Activated CD4-positive, alpha-beta memory T cell treated with anti-CD3 and anti-CD28 coated beads for 36 hours (primary cell): ENCODE data around the gene NUDT2. TPM values are rescaled to one million over a fixed set of nuclear protein-coding genes. Genes with fewer than 3 reads are reported as not detected.

Source experiments
- CTCF ChIA-PET: fragments of 350-600 bp; sonication (Branson Sonifier 250); formaldehyde crosslinking; loops from one replicate; lab custom pipeline; 2021; ENCODE audit warnings: antibody characterized with exemption, inconsistent platforms; lab: Charles Lee
- POLR2A ChIA-PET: fragments of 350-600 bp; sonication (Branson Sonifier 250); formaldehyde crosslinking; loops from one replicate; lab custom pipeline; 2021; ENCODE audit warnings: antibody characterized with exemption; lab: Charles Lee
- DNase-seq: peaks from one replicate; pipeline ENCODE4 v3.0.0-alpha.2; 2020
- H3K27ac Mint-ChIP-seq: one replicate; pipeline ENCODE4 v1.8.0; 2021; ENCODE audit warnings: mixed read lengths
- H3K27me3 Mint-ChIP-seq: one replicate; pipeline ENCODE4 v1.8.0; 2021; ENCODE audit warnings: mixed read lengths
- H3K36me3 Mint-ChIP-seq: one replicate; pipeline ENCODE4 v1.8.0; 2021; ENCODE audit warnings: mixed read lengths
- H3K4me1 Mint-ChIP-seq: one replicate; pipeline ENCODE4 v1.8.0; 2021; ENCODE audit warnings: low read depth, mixed read lengths
- H3K4me3 Mint-ChIP-seq: one replicate; pipeline ENCODE4 v1.8.0; 2021; ENCODE audit warnings: mild to moderate bottlenecking, mixed read lengths
- H3K9me3 Mint-ChIP-seq: one replicate; pipeline ENCODE4 v1.8.0; 2021; ENCODE audit warnings: mixed read lengths
- intact Hi-C: fragments of 100-400 bp; cut with micrococcal nuclease; formaldehyde crosslinking; loops from one replicate; pipeline ENCODE4 v1.15.1; 2023
- total RNA-seq, 2 experiments: library from RNA; stranded (reverse); gene quantifications; one replicate each; pipeline ENCODE4 v1.2.3, GENCODE V29; 2021

NUDT2 gene
- total RNA-seq, 2 experiments from 2014 or later: 42.4 to 43.3 TPM

DNA sequence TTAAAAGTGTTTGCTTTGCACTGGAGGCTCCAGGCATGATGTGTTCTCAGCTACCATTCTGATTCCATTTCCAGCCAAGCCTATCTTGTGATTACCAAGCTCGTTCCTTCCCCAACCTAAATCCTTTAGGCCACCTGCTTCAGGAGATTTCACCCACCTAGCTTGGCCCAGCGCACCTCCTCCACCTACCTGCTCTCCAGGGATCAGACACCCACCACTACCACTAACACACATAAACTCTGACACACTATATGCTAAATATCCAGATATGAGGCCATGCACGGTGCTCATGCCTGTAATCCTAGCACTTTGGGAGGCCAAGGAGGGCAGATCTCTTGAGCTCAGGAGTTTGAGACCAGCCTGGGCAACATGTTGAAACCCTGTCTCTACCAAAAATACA is 45.0 kb downstream of the NUDT2 start:
- H3K4me3 Mint-ChIP-seq: no peak overlapping the region
- peaks cover 10% of the 10 kb centered on the region for H3K36me3 Mint-ChIP-seq
- CTCF ChIA-PET: interaction anchor here (0.7 to 7.8 kb wide), 3 partner anchors 29 to 77 kb away, joined by 3 to 68 read pairs (median 10); no protein-coding TSS in a partner anchor
- H3K27ac Mint-ChIP-seq: no peak overlapping the region
- POLR2A ChIA-PET: no interaction called here
- H3K4me1 Mint-ChIP-seq: peaks cover 14% of the 10 kb centered on the region
- intact Hi-C loops: no loop called here
- no peaks in the 10 kb centered on the region for H3K9me3 Mint-ChIP-seq
- DNase-seq: no peak
- no peaks in the 10 kb centered on the region for H3K27me3 Mint-ChIP-seq

DNA sequence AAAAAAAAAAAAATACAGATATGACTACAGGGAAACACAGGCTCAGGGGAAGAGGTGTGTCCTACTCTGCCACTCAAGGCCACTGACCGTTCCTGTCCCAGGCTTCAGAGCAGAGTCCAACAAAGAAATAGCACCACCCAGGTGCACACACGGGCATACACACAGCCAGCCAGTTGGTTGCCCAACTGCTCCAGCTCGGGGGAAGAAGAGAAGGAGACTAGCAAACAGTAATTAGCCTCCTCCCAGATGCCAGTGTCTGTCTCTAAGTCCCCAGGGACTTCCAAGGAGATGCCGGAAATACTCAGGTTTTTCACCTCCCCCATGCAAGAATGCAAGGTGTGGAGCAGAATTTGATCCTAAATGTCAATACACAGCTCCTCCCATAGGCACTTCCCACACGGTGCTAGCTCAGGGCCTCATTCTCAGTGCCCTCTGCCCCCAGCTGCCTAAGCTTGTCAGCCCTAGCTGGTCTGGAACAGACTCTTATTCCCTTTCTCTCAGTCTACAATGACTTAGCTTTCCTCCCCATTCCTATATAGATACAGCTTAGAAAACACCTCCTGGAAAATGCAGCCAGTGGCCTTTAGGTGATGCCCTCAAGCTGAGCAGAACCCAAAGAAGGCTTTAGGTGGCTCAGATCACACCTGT is 45.7 kb downstream of the NUDT2 start:
- no peaks in the 10 kb centered on the region for H3K9me3 Mint-ChIP-seq
- intact Hi-C loops: no loop called here
- CTCF ChIA-PET: interaction anchor here (0.7 to 7.8 kb wide), 4 partner anchors 28 to 233 kb away, joined by 3 to 68 read pairs (median 6); no protein-coding TSS in a partner anchor
- H3K36me3 Mint-ChIP-seq: peaks cover 10% of the 10 kb centered on the region
- peaks cover 19% of the 10 kb centered on the region for H3K4me1 Mint-ChIP-seq
- POLR2A ChIA-PET: no interaction called here
- peak overlapping the region; percentile 78 for H3K4me3 Mint-ChIP-seq
- no peak overlapping the region for H3K27ac Mint-ChIP-seq
- H3K27me3 Mint-ChIP-seq: no peaks in the 10 kb centered on the region
- DNase-seq: no peak

DNA sequence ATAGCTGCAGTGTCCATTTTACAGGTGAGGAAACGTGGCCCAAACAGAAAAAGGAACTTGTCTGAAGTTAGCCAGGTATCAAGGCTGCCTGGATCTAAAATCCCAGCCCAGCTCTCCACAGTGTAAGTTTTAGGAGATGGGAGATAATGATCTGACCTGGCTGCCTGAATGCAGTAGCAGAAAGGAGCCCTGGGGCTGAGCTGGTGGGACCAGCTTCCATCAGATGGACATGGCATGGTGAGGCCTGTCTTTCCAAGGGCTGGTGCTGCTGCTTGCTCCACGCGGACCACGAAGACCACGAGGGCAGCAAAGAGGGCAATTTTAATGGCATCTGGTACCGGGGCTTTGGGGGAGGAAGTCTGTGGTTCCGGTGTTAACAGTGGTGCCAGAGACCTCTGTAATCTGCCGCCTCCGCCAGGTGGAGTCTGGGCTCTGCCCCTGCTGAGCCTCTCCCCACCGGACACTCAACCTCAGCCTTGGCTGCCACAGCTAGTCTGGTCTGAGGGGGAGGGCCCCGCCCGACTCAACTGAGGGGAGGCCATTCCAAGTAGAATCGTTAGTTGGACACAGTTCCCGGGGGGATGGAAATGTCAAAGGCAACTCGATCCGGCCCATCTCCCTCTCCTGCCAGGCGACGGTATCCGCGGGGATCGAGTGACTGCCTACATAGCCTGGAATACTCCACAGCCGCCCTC is 46.7 kb downstream of the NUDT2 start:
- Mint-ChIP-seq H3K4me3 (peak overlapping the region; percentile 78), H3K27me3 (no peaks in the 10 kb centered on the region), H3K9me3 (no peaks in the 10 kb centered on the region), H3K27ac (no peak overlapping the region), H3K4me1 (peaks cover 28% of the 10 kb centered on the region), H3K36me3 (peaks cover 3% of the 10 kb centered on the region)
- ChIA-PET CTCF (interaction anchor here (0.9 to 7.8 kb wide), 4 partner anchors 13 to 232 kb away, joined by 3 to 68 read pairs (median 7); no protein-coding TSS in a partner anchor), POLR2A (interaction anchor here (0.6 to 1.8 kb wide), 3 partner anchors 11 to 326 kb away, joined by 3 to 8 read pairs (median 3); no protein-coding TSS in a partner anchor)
- DNase-seq: peak; percentile 67
- intact Hi-C loops: loop anchor here (2.0 kb wide), 3 partner anchors 83 to 327 kb away; partner anchors contain the start of genes DNAI1, FAM219A, RPP25L and UBAP2

DNA sequence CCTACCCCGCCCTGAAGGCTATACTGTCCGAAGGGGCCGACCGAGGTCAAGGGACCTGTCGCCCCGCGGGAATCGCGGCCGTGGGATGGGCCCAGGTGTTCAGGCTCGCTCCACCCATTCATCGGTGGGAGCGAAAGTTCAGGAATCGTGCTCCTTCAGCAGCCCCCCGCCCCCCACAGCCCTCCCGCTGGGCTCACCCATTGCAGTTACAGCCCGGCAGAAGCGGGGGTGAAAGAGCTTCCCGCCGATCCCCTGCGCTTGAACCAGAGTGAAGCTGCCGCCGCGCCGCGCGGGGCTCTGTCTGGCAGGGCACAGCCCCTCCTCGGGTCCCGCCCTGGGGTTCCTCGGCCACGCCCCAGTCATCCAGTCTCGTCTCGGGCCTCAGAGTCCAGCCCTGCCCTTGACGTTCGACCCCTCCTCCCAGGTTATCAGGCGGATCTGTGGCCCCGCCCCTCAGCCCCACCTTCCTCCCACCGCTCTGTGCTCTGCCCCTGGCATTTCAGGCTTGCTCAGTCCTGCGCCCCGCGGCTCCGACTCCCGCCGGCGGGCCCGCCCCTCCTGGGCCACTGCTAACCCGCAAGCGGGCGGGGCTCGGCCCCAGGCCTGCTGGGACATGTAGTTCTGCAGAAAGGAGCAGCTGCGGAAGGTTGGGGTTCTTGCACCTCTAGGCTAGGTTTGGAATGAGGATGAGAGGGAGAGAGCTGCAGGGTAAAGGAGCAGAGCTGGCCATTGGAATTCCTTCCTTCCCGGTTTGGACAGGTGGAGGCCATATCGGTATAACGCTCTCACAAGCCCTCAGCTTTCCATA is 47.4 kb downstream of the NUDT2 start, which contains the start of gene MYORG:
MYORG (minus strand) TSS at position 303 of the 808 bp plus-strand sequence. CDS start 3,955 bp downstream, outside the sequence.
- POLR2A ChIA-PET: interaction anchor here (0.6 to 1.8 kb wide), 3 partner anchors 10 to 326 kb away, joined by 3 to 8 read pairs (median 3); no protein-coding TSS in a partner anchor
- Mint-ChIP-seq H3K4me3 (peak within 1 kb of the TSS; percentile 78), H3K9me3 (no peaks in the 10 kb centered on the region), H3K4me1 (peaks cover 30% of the 10 kb centered on the region), H3K27ac (no peak within 1 kb of the TSS), H3K36me3 (no peaks in the 10 kb centered on the region), H3K27me3 (no peaks in the 10 kb centered on the region)
- intact Hi-C loops: loop anchor here (1.0 to 2.0 kb wide), 4 partner anchors 82 to 328 kb away; partner anchors contain the start of genes DNAI1, FAM219A, RPP25L and UBAP2
- peak; percentile 99 for DNase-seq
- CTCF ChIA-PET: interaction anchor here (0.6 to 7.8 kb wide), 13 partner anchors 12 to 563 kb away, joined by 3 to 68 read pairs (median 4); partner anchors contain the start of genes DCTN3 and SIGMAR1

DNA sequence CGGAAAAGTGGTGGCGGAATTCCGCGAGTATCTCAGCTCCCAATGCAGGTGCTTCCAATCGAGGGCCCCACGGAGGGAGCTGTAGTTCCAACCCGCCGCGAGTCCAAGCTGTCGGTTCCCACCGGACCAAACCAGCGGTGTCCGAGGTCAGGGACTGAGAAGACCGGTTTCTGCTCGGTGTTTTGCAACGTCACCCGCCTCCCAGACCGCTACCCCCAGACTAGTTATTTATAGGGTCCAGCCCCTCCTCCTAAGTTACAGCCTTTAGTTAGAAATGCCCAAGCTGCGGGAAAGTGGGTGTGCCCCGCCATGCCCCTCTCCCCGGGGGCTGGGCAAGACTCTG is 48.0 kb downstream of the NUDT2 start:
- intact Hi-C loops: loop anchor here (1.0 to 2.0 kb wide), 4 partner anchors 81 to 329 kb away; partner anchors contain the start of genes DNAI1, FAM219A, RPP25L and UBAP2
- POLR2A ChIA-PET: interaction anchor here (1.8 kb wide), 1 partner anchor 44 kb away, joined by 8 read pairs; no protein-coding TSS in a partner anchor
- CTCF ChIA-PET: interaction anchor here (0.6 to 7.8 kb wide), 13 partner anchors 12 to 564 kb away, joined by 3 to 68 read pairs (median 4); partner anchors contain the start of genes DCTN3 and SIGMAR1
- Mint-ChIP-seq H3K27ac (no peak overlapping the region), H3K27me3 (no peaks in the 10 kb centered on the region), H3K9me3 (no peaks in the 10 kb centered on the region), H3K36me3 (no peaks in the 10 kb centered on the region), H3K4me3 (peak overlapping the region; percentile 78), H3K4me1 (peaks cover 30% of the 10 kb centered on the region)
- no peak for DNase-seq

DNA sequence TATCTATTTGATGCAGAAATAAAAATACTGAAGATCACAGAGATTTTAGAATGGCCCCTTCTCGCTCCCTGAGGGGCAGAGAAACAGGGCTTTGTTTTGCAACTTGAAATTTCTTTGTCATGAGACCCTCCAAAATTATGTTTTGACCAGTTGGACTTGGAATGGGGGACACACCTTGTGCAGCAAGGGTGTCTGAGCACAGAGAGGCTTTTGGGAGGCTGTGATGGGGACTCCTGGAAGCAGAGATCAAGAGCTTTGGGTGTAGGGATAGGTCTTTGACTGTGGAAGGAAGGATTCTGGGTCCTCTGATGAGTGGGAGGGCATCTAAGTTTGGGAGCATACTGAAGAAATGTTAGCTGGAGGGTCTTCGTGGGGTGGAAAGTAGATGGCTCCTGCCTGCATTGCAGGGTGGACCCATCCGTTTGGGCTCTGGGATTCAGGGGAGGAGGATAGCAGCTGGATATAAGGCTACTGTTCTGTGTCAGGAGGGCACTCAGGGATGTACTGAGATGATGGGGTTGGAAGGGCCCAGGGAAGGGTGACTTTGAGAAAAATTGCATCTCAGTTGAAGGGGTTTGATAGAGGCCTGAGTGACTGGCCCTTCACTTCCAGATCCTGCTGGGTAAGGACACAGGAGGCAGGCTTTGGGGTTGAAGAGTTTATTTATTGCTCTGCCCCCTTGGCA is 49.1 kb downstream of the NUDT2 start:
- Mint-ChIP-seq H3K9me3 (no peaks in the 10 kb centered on the region), H3K27me3 (no peaks in the 10 kb centered on the region), H3K36me3 (no peaks in the 10 kb centered on the region), H3K27ac (no peak overlapping the region), H3K4me1 (peaks cover 30% of the 10 kb centered on the region), H3K4me3 (no peak overlapping the region)
- intact Hi-C loops: loop anchor here (1.0 to 2.0 kb wide), 6 partner anchors 49 to 562 kb away; partner anchors contain the start of genes DCAF12, ENHO, KIF24 and NUDT2
- no peak for DNase-seq
- ChIA-PET CTCF (interaction anchor here (0.6 to 7.8 kb wide), 23 partner anchors 9 to 567 kb away, joined by 3 to 68 read pairs (median 3); partner anchors contain the start of genes DNAI1, FAM219A, SIGMAR1 and UBAP2), POLR2A (interaction anchor here (0.5 kb wide), 1 partner anchor 330 kb away, joined by 3 read pairs; the partner anchor contains the start of gene UBAP2)

DNA sequence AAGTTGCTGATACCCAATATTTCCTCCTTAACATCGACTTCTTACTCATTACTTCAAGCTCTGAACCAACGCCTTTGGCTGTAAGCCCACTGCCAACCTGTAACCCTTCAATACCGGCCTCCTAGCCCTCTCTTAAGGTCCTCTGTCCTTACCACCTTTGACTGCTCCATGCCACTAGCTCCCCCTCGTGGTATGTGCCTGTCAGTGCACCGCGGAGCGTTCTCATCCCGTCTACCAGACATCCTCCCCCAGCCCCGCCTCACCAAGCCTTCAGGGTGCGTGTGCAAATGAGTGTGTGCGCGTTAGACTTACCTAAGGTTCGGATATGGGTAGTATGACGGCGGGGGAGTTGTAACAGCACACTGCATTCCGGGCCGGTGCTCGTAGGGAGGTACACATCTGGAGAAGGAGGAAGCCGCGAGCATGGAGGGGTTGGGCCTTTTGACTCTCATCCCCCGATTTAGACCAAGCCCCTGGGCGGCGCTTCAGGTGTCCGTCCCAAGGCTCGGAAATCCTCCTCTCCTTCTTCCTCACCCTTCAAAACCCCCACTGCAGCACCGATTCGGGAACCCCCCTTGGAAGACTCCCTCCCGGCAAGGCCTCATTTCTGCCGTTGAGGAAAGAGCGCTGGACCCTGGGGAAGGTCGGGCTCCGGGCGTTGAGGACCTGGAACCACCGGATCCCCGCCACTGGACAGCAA is 50.1 kb downstream of the NUDT2 start:
- Mint-ChIP-seq H3K27ac (no peak overlapping the region), H3K36me3 (no peaks in the 10 kb centered on the region), H3K4me1 (peaks cover 30% of the 10 kb centered on the region), H3K27me3 (no peaks in the 10 kb centered on the region), H3K4me3 (peak overlapping the region; percentile 74), H3K9me3 (no peaks in the 10 kb centered on the region)
- POLR2A ChIA-PET: interaction anchor here (0.5 to 0.7 kb wide), 2 partner anchors 75 to 331 kb away, joined by 3 to 5 read pairs; partner anchors contain the start of gene UBAP2
- intact Hi-C loops: loop anchor here (1.0 to 2.0 kb wide), 7 partner anchors 50 to 563 kb away; partner anchors contain the start of genes DCAF12, ENHO, KIF24 and NUDT2
- CTCF ChIA-PET: interaction anchor here (0.6 to 7.8 kb wide), 26 partner anchors 8 to 568 kb away, joined by 3 to 68 read pairs (median 3); partner anchors contain the start of genes DNAI1, FAM219A, SIGMAR1 and UBAP2
- peak; percentile 96 for DNase-seq

DNA sequence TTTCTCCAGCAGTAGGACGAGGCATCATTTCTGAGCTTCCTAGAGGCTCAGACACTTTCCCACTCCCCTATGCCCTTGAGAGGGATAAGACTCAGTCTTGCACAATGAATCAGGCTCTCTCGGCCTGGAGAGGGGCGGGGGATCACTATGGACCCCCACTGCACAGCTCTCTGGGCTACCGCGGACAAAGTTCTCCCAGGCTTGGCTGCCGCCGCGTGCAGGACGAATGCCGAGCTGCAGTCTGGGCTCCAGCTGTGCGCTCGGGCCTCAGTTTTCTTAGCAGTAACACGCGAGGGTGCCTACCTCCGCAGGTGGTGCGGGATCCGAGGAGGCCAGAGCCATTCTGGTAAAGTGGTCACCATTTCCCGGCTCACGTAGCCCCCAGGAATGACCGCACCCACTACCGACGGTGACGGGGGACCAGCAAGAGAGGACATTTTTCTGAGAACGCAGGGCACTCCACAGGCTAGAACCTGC is 50.7 kb downstream of the NUDT2 start:
- POLR2A ChIA-PET: interaction anchor here (0.7 kb wide), 1 partner anchor 75 kb away, joined by 5 read pairs; no protein-coding TSS in a partner anchor
- CTCF ChIA-PET: interaction anchor here (1.1 to 7.8 kb wide), 8 partner anchors 47 to 566 kb away, joined by 3 to 68 read pairs (median 4); partner anchors contain the start of genes DNAI1, FAM219A and SIGMAR1

DNA sequence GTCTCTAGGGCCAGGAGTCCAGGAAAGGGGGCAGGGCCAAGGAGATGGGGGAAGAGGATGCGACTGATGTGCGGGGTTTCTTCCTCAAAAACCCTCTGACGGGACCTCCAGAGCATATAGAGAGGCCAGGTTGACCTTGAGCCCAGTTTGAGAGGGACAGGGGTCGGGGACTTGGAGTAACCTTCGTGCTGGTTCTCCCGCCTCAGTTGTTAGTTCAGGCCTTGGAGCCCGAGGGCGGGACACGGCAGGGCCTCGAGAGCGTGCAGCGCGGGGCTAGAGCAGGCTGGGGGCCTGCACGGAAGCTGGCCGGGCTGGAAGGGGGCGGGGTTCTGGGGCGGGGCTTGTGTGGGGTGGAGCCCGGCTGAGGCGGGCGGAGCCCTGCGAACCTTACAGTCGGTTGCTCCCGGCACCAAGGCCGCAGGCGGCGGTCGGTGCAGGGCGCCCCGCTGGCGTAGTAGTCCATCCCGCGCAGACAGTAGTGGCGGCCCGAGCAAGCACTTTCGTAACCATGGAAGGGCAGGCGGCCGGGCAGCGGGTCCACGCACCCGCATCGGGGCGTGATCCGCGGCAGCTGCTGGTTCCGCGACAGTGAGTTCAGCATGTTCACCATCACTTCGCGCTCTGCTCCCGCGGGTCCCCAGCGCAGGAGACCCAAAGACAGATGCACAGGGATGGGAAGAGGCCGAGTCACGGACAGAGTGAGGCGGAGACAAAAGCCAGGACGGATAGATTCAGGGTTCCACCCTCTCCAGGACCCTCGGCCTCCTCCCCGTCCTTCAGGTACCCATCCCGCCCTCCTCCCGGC is 51.3 kb downstream of the NUDT2 start:
- H3K27ac Mint-ChIP-seq: no peak overlapping the region

More for the DNA sequence above, 50.7 kb downstream of the NUDT2 start:
- intact Hi-C loops: loop anchor here (1.0 kb wide), 1 partner anchor 331 kb away; no protein-coding TSS in a partner anchor
- Mint-ChIP-seq H3K36me3 (no peaks in the 10 kb centered on the region), H3K4me1 (peaks cover 30% of the 10 kb centered on the region), H3K9me3 (no peaks in the 10 kb centered on the region), H3K27ac (no peak overlapping the region), H3K27me3 (no peaks in the 10 kb centered on the region), H3K4me3 (peak overlapping the region; percentile 46)
- peak; percentile 17 for DNase-seq

More for the DNA sequence above, 51.3 kb downstream of the NUDT2 start:
- ChIA-PET POLR2A (no interaction called here), CTCF (interaction anchor here (0.8 to 7.8 kb wide), 4 partner anchors 14 to 257 kb away, joined by 3 to 68 read pairs (median 4); partner anchors contain the start of gene SIGMAR1)
- peaks cover 28% of the 10 kb centered on the region for H3K4me1 Mint-ChIP-seq
- intact Hi-C loops: loop anchor here (1.0 kb wide), 1 partner anchor 331 kb away; no protein-coding TSS in a partner anchor
- no peaks in the 10 kb centered on the region for H3K36me3 Mint-ChIP-seq
- DNase-seq: peak; percentile 89
- H3K27me3 Mint-ChIP-seq: no peaks in the 10 kb centered on the region
- H3K4me3 Mint-ChIP-seq: peak overlapping the region; percentile 69
- no peaks in the 10 kb centered on the region for H3K9me3 Mint-ChIP-seq
